AG10803 (cell line): ENCODE measurements around the gene MTMR2.

ENCODE experiments used
- DNase-seq: peaks from one replicate; pipeline ENCODE4 v3.0.0; 2010; ENCODE audit warnings: low read depth
- H3K4me3 ChIP-seq: 2 replicates; pipeline ENCODE4 v1.5.1; 2011; ENCODE audit warnings: mild to moderate bottlenecking, low read length, control low read depth
- TF ChIP-seq, protein P1 (sequence below): conservative IDR thresholded peaks from 2 replicates; pipeline ENCODE4 v1.5.1; 2011; ENCODE audit warnings: mild to moderate bottlenecking, low read length, control low read depth, inconsistent platforms

MTMR2 gene

GRCh38 chr11:95926726-95927125 lies 2.8 kb upstream of the MTMR2 start:
- no peak for DNase-seq
- H3K4me3 ChIP-seq: no peak overlapping the region
- TF ChIP-seq, protein P1, sequence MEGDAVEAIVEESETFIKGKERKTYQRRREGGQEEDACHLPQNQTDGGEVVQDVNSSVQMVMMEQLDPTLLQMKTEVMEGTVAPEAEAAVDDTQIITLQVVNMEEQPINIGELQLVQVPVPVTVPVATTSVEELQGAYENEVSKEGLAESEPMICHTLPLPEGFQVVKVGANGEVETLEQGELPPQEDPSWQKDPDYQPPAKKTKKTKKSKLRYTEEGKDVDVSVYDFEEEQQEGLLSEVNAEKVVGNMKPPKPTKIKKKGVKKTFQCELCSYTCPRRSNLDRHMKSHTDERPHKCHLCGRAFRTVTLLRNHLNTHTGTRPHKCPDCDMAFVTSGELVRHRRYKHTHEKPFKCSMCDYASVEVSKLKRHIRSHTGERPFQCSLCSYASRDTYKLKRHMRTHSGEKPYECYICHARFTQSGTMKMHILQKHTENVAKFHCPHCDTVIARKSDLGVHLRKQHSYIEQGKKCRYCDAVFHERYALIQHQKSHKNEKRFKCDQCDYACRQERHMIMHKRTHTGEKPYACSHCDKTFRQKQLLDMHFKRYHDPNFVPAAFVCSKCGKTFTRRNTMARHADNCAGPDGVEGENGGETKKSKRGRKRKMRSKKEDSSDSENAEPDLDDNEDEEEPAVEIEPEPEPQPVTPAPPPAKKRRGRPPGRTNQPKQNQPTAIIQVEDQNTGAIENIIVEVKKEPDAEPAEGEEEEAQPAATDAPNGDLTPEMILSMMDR: no peak

GRCh38 chr11:95925011-95925410 lies 1.1 kb upstream of the MTMR2 start:
- peak overlapping the region; percentile 91 for H3K4me3 ChIP-seq
- TF ChIP-seq, protein P1: no peak
- peak; percentile 12 for DNase-seq

DNA sequence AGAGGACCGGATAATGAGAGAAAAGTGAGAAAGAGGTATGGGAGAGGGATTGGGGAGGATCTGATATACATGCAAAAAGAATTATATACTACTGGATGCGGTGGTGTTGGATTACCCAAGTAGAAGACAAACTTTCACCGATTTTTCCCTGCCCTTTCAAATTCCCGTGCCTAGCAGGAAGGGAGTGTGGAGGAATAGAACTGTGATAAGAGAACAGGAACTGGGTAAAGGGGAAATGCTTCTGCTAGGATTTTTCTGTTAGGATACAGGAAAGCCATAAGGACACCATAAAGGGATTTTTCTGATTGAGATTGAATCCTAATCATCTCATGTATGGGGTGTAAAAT lies 480 bp upstream of the MTMR2 start:
- DNase-seq: peak; percentile 22
- TF ChIP-seq, protein P1: no peak
- peak overlapping the region; percentile 91 for H3K4me3 ChIP-seq

- DNase-seq: no peak
- TF ChIP-seq, protein P1: no peak
- peak overlapping the region; percentile 91 for H3K4me3 ChIP-seq
Observed at GRCh38 chr11:95923439-95923727, 524 bp downstream of the MTMR2 start.

DNA sequence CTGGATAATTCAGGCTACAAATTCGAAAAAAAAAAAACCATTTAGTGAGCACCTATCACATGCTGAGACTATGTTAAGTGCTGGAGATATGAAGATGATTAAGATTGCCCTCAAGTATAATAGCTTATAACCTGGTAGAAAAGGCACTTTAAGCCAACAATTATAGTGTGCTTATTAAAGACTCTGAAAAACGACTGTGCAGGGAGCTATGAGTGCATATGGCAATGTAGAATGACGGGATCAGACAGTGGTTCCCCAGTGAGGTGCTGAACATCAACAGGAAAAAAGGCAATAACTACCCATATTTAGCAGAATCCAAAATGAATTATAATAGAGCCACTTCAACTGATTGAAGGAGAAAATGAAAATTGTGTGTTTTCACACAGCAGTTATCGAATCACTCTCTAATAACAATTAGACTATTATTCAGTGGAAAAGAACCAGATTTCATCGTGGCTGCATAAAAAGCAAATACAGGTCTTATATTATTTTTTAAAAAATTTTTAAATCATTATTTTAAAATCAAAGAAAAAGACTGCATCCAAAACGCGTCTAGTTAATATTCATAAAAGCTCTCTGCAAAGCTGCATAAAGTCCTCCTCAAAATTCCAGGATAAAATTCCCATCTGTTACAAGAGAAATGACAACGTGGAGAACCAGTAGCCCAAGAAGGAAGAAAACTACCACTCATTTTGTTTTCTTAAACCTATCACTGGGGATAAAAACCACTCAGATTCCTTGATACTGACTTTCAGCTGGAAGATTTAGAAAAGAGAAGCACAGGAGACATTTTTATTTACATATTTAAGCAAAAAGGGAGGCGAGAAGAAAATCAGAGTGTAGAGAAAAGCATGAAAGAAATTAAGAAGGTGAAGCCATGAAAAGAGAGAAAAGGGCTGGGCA lies 1.1 kb downstream of the MTMR2 start:
- peak; percentile 8 for DNase-seq
- TF ChIP-seq, protein P1: no peak
- peak overlapping the region; percentile 91 for H3K4me3 ChIP-seq

DNA sequence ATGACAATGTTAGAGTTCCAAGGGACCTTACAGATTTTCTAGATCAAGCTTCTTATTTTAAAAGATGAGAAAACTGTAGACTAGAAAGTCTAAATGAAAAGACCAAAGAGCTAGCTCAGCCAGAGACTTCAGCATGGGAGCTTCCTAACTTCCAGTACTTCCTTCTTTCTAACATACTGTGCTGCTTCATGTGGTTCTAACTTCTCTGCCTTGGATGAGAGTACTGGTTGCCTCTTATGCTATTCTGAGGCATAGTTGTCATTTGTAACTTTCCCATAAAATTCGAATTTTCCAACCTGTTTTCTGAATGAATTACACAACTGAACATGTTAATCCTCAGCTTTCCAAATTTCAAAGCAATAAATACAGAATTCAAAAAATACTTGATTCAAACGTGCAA lies 1.8 kb downstream of the MTMR2 start:
- TF ChIP-seq, protein P1: no peak
- DNase-seq: no peak
- no peak overlapping the region for H3K4me3 ChIP-seq

DNA sequence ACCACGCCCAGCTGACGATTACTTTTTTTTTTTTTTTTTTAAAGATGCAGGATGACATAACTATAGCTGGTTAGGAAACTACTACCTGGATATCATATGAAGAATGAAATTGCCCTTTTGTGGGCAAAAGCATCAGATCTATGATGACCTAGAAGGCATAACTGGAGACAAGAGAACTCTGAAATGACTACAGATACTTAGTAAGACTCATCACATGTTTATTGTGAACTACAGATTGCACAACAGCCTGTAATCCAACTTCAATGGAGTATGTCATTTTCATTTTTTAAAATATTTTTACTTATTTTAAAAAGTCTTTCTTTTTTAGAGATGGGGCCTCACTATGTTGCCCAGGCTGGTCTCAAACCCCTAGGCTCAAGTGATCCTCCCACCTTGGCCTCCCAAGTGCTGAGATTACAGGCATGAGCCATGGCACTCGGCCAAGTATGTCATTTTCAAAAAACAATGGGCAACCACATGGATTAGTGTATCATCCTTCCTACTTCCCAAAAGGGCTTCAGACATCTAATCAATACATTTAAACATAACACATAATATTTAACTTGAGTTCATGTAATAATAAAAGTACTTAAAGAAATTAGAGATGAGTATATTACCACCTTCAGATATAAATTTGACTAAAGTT lies 3.3 kb downstream of the MTMR2 start:
- TF ChIP-seq, protein P1: no peak
- no peak overlapping the region for H3K4me3 ChIP-seq
- peak; percentile 49 for DNase-seq
